ENCODE measurements around the gene PNMA5.

DNA sequence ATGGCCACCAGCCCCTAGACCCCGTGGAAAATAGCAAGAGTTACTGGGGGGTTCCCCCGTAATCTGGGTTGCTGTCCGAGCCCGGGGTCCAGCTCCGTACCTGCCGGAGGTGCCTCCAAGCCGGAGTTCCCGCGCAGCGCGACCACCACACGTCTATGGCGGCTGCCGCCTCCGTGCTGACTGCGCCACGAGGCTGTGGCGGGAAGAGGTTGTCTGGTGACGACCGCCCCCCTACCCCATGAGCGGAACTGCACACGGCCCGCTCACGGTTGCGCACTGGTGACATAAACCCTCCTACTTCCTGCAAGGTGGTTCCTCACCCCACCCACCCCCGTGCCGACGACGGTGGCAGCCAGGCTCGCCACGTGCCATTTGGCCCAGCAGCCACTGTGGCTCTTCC lies at the start of gene PNMA5:
- TF ChIP-seq, protein P1, sequence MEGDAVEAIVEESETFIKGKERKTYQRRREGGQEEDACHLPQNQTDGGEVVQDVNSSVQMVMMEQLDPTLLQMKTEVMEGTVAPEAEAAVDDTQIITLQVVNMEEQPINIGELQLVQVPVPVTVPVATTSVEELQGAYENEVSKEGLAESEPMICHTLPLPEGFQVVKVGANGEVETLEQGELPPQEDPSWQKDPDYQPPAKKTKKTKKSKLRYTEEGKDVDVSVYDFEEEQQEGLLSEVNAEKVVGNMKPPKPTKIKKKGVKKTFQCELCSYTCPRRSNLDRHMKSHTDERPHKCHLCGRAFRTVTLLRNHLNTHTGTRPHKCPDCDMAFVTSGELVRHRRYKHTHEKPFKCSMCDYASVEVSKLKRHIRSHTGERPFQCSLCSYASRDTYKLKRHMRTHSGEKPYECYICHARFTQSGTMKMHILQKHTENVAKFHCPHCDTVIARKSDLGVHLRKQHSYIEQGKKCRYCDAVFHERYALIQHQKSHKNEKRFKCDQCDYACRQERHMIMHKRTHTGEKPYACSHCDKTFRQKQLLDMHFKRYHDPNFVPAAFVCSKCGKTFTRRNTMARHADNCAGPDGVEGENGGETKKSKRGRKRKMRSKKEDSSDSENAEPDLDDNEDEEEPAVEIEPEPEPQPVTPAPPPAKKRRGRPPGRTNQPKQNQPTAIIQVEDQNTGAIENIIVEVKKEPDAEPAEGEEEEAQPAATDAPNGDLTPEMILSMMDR (conservative IDR thresholded peaks at IDR 0.05 in 1 of 2, IDR thresholded peaks at IDR 0.05 in 1 of 2; ENCODE audit: extremely low read depth in 1 of 2, insufficient read depth in 1 of 2, low read depth in 1 of 2, low read length in 2 of 2): no peak
- no peak for TF ChIP-seq EZH2 (IDR thresholded peaks at IDR 0.05; ENCODE audit: borderline replicate concordance, low read length)

Measured in mammary epithelial cell (primary cell).